Thyroid gland (tissue), 4 donors: ENCODE data around the gene CREB3L2. TPM values are rescaled to one million over a fixed set of nuclear protein-coding genes. Genes with fewer than 3 reads are reported as not detected.
"Not testable (repeated sequence)": the region's sequence is repeated elsewhere in the genome, so short reads cannot be mapped to it uniquely, and the experiment has no call there.

Source experiments
- DNase-seq, 2 donors: peaks; one replicate each; pipeline ENCODE4 v3.0.0-alpha.2; 2019
- H3K27ac ChIP-seq, 3 donors: fragments of 200-600 bp; sonication (generic); 1 replicate in 2 of 3; 2 replicates in 1 of 3; pipeline ENCODE4 v1.5.1; 2016 to 2019; ENCODE audit warnings: mild to moderate bottlenecking in 1 of 3, moderate library complexity in 1 of 3
- H3K27me3 ChIP-seq: fragments of 200-600 bp; sonication (generic); one replicate; pipeline ENCODE4 v1.5.1; 2019
- H3K36me3 ChIP-seq, 2 donors: fragments of 200-600 bp; sonication (generic); one replicate each; pipeline ENCODE4 v1.5.1; 2016 to 2019
- H3K4me1 ChIP-seq, 2 donors: fragments of 200-600 bp; sonication (generic); one replicate each; pipeline ENCODE4 v1.5.1; 2017 to 2019
- H3K4me3 ChIP-seq, 3 donors: fragments of 200-600 bp; sonication (generic); replicated peaks in 1 of 3; 1 replicate in 2 of 3; 2 replicates in 1 of 3; pipeline ENCODE4 v1.5.1; 2016; ENCODE audit warnings: mild to moderate bottlenecking in 1 of 3
- H3K9me3 ChIP-seq: fragments of 200-600 bp; sonication (generic); one replicate; pipeline ENCODE4 v1.5.1; 2017
- POLR2A ChIP-seq, 2 donors: fragments of 450-650 bp; IDR thresholded peaks; one replicate each; pipeline ENCODE4 v1.6.1; 2017; ENCODE audit warnings: antibody characterized with exemption in 2 of 2, mild to moderate bottlenecking in 2 of 2, moderate library complexity in 1 of 2
- WGBS, 2 donors: methylation state at CpG; one replicate each; pipeline ENCODE4 v1.1.5; 2017; 5-methylcytosine and 5-hydroxymethylcytosine counted together
- intact Hi-C: fragments of 100-400 bp; cut with DNase I; formaldehyde crosslinking; loops from one replicate; pipeline ENCODE4 v1.15.1; 2023
- total RNA-seq, 4 donors: library from RNA; depleted of rRNA; stranded (reverse); fragments of >200 nt; gene quantifications; one replicate each; pipeline ENCODE4 v1.2.3, GENCODE V29; 2016
- TF ChIP-seq, protein P1 (sequence below), 6 experiments: fragments of 200-600 bp in 3 of 6; fragments of 450-650 bp in 3 of 6; sonication (generic) in 3 of 6; IDR thresholded peaks; one replicate each; pipeline ENCODE4 v1.5.1; 2016 to 2019; ENCODE audit warnings: antibody characterized with exemption in 6 of 6, mild to moderate bottlenecking in 2 of 6, inconsistent platforms in 1 of 6, moderate library complexity in 1 of 6

The CREB3L2 gene
- total RNA-seq, 4 donors from 2014 or later, result 86.1 to 143 (median 103) TPM

DNA sequence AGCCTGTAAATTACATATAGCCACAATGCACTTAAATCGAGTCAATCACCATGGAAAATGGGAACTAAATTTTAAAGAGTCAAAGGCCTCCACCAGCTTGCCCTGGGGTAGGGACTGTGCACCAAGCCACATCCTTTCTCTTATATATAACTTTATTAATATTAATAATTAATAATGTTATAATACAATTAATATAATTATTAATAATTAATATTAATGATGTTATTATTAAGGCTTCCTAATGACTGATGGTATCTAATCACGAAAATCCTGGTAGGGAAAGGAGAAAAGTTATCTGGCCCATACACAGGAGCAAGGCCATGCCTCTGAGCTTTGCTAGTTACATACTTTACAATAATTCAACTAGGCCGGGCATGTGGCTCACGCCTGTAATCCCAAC lies 87.9 kb downstream of the CREB3L2 start:
- intact Hi-C loops, result no loop called here
- H3K4me3 ChIP-seq, result no peak overlapping the region
- H3K27ac ChIP-seq, result peak overlapping the region in 2 of 3 donors; percentile 94 to 98
- 92 to 94% methylated on average over 4 of the region's 4 CpGs for WGBS, 2 donors
- no peaks in the 10 kb centered on the region for H3K27me3 ChIP-seq
- peaks cover 29 to 35% of the 10 kb centered on the region in 2 donors for H3K36me3 ChIP-seq
- no peak for DNase-seq
- peaks cover 49 to 56% of the 10 kb centered on the region in 2 donors for H3K4me1 ChIP-seq
- TF ChIP-seq, protein P1, sequence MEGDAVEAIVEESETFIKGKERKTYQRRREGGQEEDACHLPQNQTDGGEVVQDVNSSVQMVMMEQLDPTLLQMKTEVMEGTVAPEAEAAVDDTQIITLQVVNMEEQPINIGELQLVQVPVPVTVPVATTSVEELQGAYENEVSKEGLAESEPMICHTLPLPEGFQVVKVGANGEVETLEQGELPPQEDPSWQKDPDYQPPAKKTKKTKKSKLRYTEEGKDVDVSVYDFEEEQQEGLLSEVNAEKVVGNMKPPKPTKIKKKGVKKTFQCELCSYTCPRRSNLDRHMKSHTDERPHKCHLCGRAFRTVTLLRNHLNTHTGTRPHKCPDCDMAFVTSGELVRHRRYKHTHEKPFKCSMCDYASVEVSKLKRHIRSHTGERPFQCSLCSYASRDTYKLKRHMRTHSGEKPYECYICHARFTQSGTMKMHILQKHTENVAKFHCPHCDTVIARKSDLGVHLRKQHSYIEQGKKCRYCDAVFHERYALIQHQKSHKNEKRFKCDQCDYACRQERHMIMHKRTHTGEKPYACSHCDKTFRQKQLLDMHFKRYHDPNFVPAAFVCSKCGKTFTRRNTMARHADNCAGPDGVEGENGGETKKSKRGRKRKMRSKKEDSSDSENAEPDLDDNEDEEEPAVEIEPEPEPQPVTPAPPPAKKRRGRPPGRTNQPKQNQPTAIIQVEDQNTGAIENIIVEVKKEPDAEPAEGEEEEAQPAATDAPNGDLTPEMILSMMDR (IDR thresholded peaks at IDR 0.05), result no peak
- TF ChIP-seq POLR2A (IDR thresholded peaks at IDR 0.05), result no peak
- H3K9me3 ChIP-seq, result no peaks in the 10 kb centered on the region

DNA sequence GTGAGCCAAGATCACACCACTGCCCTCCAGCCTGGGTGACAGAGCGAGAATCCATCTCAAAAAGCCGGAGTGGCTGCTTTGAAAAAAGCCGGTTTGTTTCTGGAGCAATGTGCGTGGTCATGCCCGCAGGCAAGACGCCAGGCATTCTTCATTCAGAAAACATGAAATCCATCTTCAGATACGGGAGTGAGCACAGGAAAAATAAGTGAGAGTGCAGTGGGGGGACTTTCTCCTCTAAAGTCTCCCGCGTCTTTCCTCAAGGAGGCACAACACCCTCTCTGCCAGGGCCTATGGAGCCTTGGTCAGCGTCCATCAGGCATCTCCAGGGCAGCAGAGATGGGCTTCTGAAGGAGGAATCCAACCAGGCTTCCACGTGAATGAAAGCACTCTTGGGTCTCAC lies 92.8 kb downstream of the CREB3L2 start:
- H3K36me3 ChIP-seq, result peaks cover 54 to 68% of the 10 kb centered on the region in 2 donors

DNA sequence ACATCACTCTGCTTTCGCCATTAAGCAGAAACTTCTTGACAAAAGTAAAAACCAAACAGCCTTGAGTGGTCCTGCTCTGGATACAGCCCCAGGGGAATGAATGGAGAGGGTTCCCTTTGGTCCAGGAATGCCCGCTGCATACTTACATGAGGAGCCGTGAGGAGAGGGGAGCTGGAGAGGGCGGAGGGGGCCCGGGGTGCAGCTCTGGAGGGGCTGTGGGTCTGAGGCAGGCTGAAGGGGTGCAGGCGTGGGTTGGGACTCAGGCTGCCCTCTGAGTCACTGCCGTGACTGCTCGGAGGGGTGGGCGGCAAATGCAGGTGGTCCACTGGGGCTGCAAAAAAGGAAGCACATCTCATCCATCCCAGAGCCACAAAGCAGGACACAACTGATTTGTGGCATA lies 93.8 kb downstream of the CREB3L2 start:
- peak overlapping the region in 2 of 3 donors; percentile 53 to 98 for H3K27ac ChIP-seq
- H3K9me3 ChIP-seq, result no peaks in the 10 kb centered on the region
- peaks cover 55 to 65% of the 10 kb centered on the region in 2 donors for H3K36me3 ChIP-seq
- no peak for DNase-seq
- no peak overlapping the region for H3K4me3 ChIP-seq
- intact Hi-C loops, result no loop called here
- no peaks in the 10 kb centered on the region for H3K27me3 ChIP-seq
- peaks cover 19 to 21% of the 10 kb centered on the region in 2 donors for H3K4me1 ChIP-seq
- WGBS, 2 donors, result 89 to 96% methylated on average over 9 of the region's 9 CpGs
- TF ChIP-seq POLR2A (IDR thresholded peaks at IDR 0.05), result no peak
- TF ChIP-seq, protein P1 (IDR thresholded peaks at IDR 0.05), result no peak

More for the DNA sequence above, 92.8 kb downstream of the CREB3L2 start:
- no peak for TF ChIP-seq POLR2A (IDR thresholded peaks at IDR 0.05)
- TF ChIP-seq, protein P1 (IDR thresholded peaks at IDR 0.05), result no peak
- Histone ChIP-seq H3K4me3 (no peak overlapping the region), H3K9me3 (no peaks in the 10 kb centered on the region), H3K27ac (peak overlapping the region in 2 of 3 donors; percentile 53 to 98), H3K4me1 (peaks cover 14 to 16% of the 10 kb centered on the region in 2 donors), H3K27me3 (no peaks in the 10 kb centered on the region)
- WGBS, 2 donors, result 78 to 84% methylated on average over 11 of the region's 11 CpGs
- DNase-seq, result peak; percentile 26 to 42
- intact Hi-C loops, result no loop called here

DNA sequence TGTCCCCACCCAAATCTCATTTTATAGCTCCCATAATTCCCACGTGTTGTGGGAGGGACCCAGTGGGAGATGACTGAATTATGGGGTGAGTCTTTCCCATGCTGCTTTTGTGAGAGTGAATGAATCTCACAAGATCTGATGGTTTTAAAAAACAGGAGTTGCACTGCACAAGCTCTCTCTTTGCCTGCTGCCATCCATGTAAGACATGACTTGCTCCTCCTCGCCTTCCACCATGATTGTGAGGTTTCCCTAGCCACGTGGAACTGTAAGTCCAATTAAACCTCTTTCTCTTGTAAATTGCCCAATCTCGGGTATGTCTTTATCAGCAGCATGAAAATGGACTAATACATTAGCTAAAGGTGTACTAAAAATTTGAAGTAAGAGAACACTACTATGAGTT lies 95.2 kb downstream of the CREB3L2 start:
- H3K9me3 ChIP-seq, DNase-seq, H3K4me3 ChIP-seq, intact Hi-C loops, H3K27me3 ChIP-seq: not testable (repeated sequence)
- peaks cover 8 to 12% of the 10 kb centered on the region in 2 donors for H3K4me1 ChIP-seq
- WGBS, 2 donors, result 96 to 97% methylated on average over 4 of the region's 4 CpGs
- peak overlapping the region in 2 of 3 donors; percentile 42 to 68 for H3K27ac ChIP-seq
- H3K36me3 ChIP-seq, result peaks cover 58 to 65% of the 10 kb centered on the region in 2 donors

DNA sequence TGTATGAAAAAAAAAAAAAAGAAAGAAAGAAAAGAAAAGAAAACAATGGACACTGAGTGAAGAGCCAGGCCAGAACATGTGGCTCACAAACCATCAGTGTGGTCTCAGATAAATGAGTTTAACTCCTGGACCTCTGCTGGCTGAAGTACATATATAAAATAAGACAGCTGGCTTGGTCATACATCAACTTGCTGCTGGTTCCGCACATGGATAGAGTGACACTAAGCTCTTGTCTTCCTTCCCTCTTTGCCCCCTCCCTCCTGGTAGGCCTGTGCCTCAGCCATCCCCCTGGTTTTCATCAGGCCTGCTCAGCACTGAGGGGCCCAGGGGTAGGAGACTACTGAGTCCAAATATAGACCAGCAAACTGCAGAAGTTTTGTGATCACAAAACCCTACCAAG lies 97.1 kb downstream of the CREB3L2 start:
- no peaks in the 10 kb centered on the region for H3K9me3 ChIP-seq
- TF ChIP-seq, protein P1 (IDR thresholded peaks at IDR 0.05), result no peak
- no peak for TF ChIP-seq POLR2A (IDR thresholded peaks at IDR 0.05)
- peak overlapping the region in 2 of 3 donors; percentile 73 to 90 for H3K27ac ChIP-seq
- intact Hi-C loops, result no loop called here
- no peak overlapping the region for H3K4me3 ChIP-seq
- peaks cover 65 to 76% of the 10 kb centered on the region in 2 donors for H3K36me3 ChIP-seq
- DNase-seq, result no peak
- peaks cover 8 to 12% of the 10 kb centered on the region in 2 donors for H3K4me1 ChIP-seq
- H3K27me3 ChIP-seq, result no peaks in the 10 kb centered on the region
- 84 to 94% methylated on average over 1 of the region's 1 CpG for WGBS, 2 donors
